ENCODE data around the gene CEP57L1. TPM values are rescaled to one million over a fixed set of nuclear protein-coding genes. Genes with fewer than 3 reads are reported as not detected.

CEP57L1 gene
- total RNA-seq, 1 experiment from 2014 or later: 20.7 TPM

- Histone ChIP-seq H3K9me3 (ENCODE audit: control insufficient read depth in 1 of 2, insufficient read depth in 1 of 2, low read depth in 1 of 2, low read length in 2 of 2) (no peaks in the 10 kb centered on the region), H3K27me3 (ENCODE audit: insufficient read depth, low read length) (no peaks in the 10 kb centered on the region), H3K9me2 (ENCODE audit: insufficient read depth) (no peaks in the 10 kb centered on the region), H3K4me3 (replicated peaks in 1 of 2; ENCODE audit: low read depth in 1 of 2, low read length in 2 of 2) (no peak overlapping the region), H3K4me2 (ENCODE audit: low read length) (no peak overlapping the region), H3K79me2 (ENCODE audit: insufficient read depth, low read length) (no peaks in the 10 kb centered on the region), H3K36me3 (ENCODE audit: control insufficient read depth in 1 of 2, insufficient read depth in 2 of 2, low read length in 2 of 2) (no peaks in the 10 kb centered on the region), H4K20me1 (ENCODE audit: insufficient read depth) (no peaks in the 10 kb centered on the region), H3K4me1 (ENCODE audit: control insufficient read depth in 1 of 2, insufficient read depth in 2 of 2, low read length in 2 of 2) (no peaks in the 10 kb centered on the region), H3K27ac (ENCODE audit: low read depth, low read length) (no peak overlapping the region), H3K9ac (ENCODE audit: low read length) (no peak overlapping the region), H2AFZ (ENCODE audit: low read depth, low read length, poor library complexity, severe bottlenecking) (no peak overlapping the region)
- no TSS peak for BruUV-seq (replicated peaks)
- no peak for TF ChIP-seq ELF1 (IDR thresholded peaks at IDR 0.05; ENCODE audit: borderline replicate concordance, low read depth)
- CTCF ChIA-PET: no interaction called here
- intact Hi-C loops (cut with micrococcal nuclease): no loop called here
- no peak for DNase-seq (ENCODE audit: low read depth, low spot score)
- RAD21 ChIA-PET (ENCODE audit: low non-redundant PET in 1 of 2, low total read pairs in 2 of 2, uncharacterized antibody in 2 of 2, unreplicated experiment in 2 of 2): no interaction called here
- POLR2A ChIA-PET: no interaction called here
- ATAC-seq: no peak
Observed at GRCh38 chr6:109192865-109193264, 97.6 kb downstream of the CEP57L1 start.

GRCh38 chr6:109194880-109195279 lies 99.6 kb downstream of the CEP57L1 start:
- no peaks in the 10 kb centered on the region for H3K9me3 ChIP-seq (ENCODE audit: control insufficient read depth in 1 of 2, insufficient read depth in 1 of 2, low read depth in 1 of 2, low read length in 2 of 2)
- no peak overlapping the region for H3K4me3 ChIP-seq (replicated peaks in 1 of 2; ENCODE audit: low read depth in 1 of 2, low read length in 2 of 2)
- POLR2A ChIA-PET: no interaction called here
- RAD21 ChIA-PET (ENCODE audit: low non-redundant PET in 1 of 2, low total read pairs in 2 of 2, uncharacterized antibody in 2 of 2, unreplicated experiment in 2 of 2): no interaction called here
- no peak for DNase-seq (ENCODE audit: low read depth, low spot score)
- H3K9ac ChIP-seq (ENCODE audit: low read length): no peak overlapping the region
- no peaks in the 10 kb centered on the region for H3K27me3 ChIP-seq (ENCODE audit: insufficient read depth, low read length)
- CTCF ChIA-PET: no interaction called here
- no peak for TF ChIP-seq FOSL1 (IDR thresholded peaks at IDR 0.05; ENCODE audit: low read depth)
- no peak for TF ChIP-seq POLR2AphosphoS5 (IDR thresholded peaks at IDR 0.05; ENCODE audit: low read depth, low read length)
- TF ChIP-seq CTCF (IDR thresholded peaks at IDR 0.05 in 2 of 3, conservative IDR thresholded peaks at IDR 0.05 in 1 of 3; ENCODE audit: borderline replicate concordance in 1 of 3, insufficient read depth in 1 of 3, low read depth in 2 of 3, low read length in 2 of 3): no peak
- TF ChIP-seq CBX3 (IDR thresholded peaks at IDR 0.05; ENCODE audit: low read depth): no peak
- TF ChIP-seq EGR1 (IDR thresholded peaks at IDR 0.05; ENCODE audit: low read depth): no peak
- no peak for TF ChIP-seq ELF1 (IDR thresholded peaks at IDR 0.05; ENCODE audit: borderline replicate concordance, low read depth)
- no peak for TF ChIP-seq RAD21 (IDR thresholded peaks at IDR 0.05; ENCODE audit: low read depth)
- TF ChIP-seq REST (IDR thresholded peaks at IDR 0.05; ENCODE audit: low read depth): no peak
- TF ChIP-seq EZH2 (IDR thresholded peaks at IDR 0.05): no peak
- TF ChIP-seq SIN3A (IDR thresholded peaks at IDR 0.05; ENCODE audit: low read depth): no peak
- no peak for TF ChIP-seq TCF7L2 (IDR thresholded peaks at IDR 0.05; ENCODE audit: borderline replicate concordance, extremely low read depth, insufficient read depth, insufficient read length)
- TF ChIP-seq POLR2A (IDR thresholded peaks at IDR 0.05; ENCODE audit: borderline replicate concordance, extremely low read depth, insufficient read depth, insufficient read length): no peak
- no peak for TF ChIP-seq SP1 (IDR thresholded peaks at IDR 0.05; ENCODE audit: low read depth)
- no peak for TF ChIP-seq JUND (IDR thresholded peaks at IDR 0.05)
- TF ChIP-seq ZBTB33 (IDR thresholded peaks at IDR 0.05; ENCODE audit: extremely low read depth, insufficient replicate concordance, low read length): no peak
- no peak overlapping the region for H3K27ac ChIP-seq (ENCODE audit: low read depth, low read length)
- no peaks in the 10 kb centered on the region for H4K20me1 ChIP-seq (ENCODE audit: insufficient read depth)
- no peaks in the 10 kb centered on the region for H3K9me2 ChIP-seq (ENCODE audit: insufficient read depth)
- no TSS peak for BruUV-seq (replicated peaks)
- ATAC-seq: no peak
- H3K4me1 ChIP-seq (ENCODE audit: control insufficient read depth in 1 of 2, insufficient read depth in 2 of 2, low read length in 2 of 2): no peaks in the 10 kb centered on the region
- no peak overlapping the region for H2AFZ ChIP-seq (ENCODE audit: low read depth, low read length, poor library complexity, severe bottlenecking)
- no peak overlapping the region for H3K4me2 ChIP-seq (ENCODE audit: low read length)
- no peaks in the 10 kb centered on the region for H3K36me3 ChIP-seq (ENCODE audit: control insufficient read depth in 1 of 2, insufficient read depth in 2 of 2, low read length in 2 of 2)
- H3K79me2 ChIP-seq (ENCODE audit: insufficient read depth, low read length): no peaks in the 10 kb centered on the region
- intact Hi-C loops (cut with micrococcal nuclease): no loop called here

Data from HCT116 (cell line).